Endothelial cell of umbilical vein (primary cell): ENCODE measurements around the gene MORN5. TPM values are rescaled to one million over a fixed set of nuclear protein-coding genes. Genes with fewer than 3 reads are reported as not detected.

Experiments
- BruUV-seq: library from RNA; stranded (reverse); fragments of 400-500 nt; replicated peaks from 2 replicates; lab custom pipeline; 2021; lab: Mats Ljungman, UMichigan
- CTCF ChIA-PET: fragments of 300-600, 350-600 bp; sonication (Branson Sonifier 250); formaldehyde crosslinking; loops from one replicate; lab custom pipeline; 2021; ENCODE audit warnings: antibody characterized with exemption, inconsistent platforms; lab: Charles Lee
- POLR2A ChIA-PET: fragments of 300-600, 350-600 bp; sonication (Branson Sonifier 250); formaldehyde crosslinking; loops from one replicate; lab custom pipeline; 2021; ENCODE audit warnings: antibody characterized with exemption, inconsistent platforms; lab: Charles Lee
- DNase-seq: peaks from one replicate; pipeline ENCODE4 v3.0.0-alpha.2; 2011; ENCODE audit warnings: low read depth, low spot score
- FAIRE-seq: peaks from 2 replicates; lab custom pipeline; 2011; peaks lifted over from hg19 to GRCh38; lab: Jason Lieb, UNC
- H2AFZ ChIP-seq: 2 replicates; pipeline ENCODE4 v1.6.0; 2012; ENCODE audit warnings: low read depth, low read length, control low read depth, inconsistent platforms
- H3K27ac ChIP-seq: 2 replicates; pipeline ENCODE4 v1.5.1; 2011; ENCODE audit warnings: low read depth, mild to moderate bottlenecking, control low read depth, low read length, moderate library complexity; ENCODE audit not compliant: insufficient read depth
- H3K27me3 ChIP-seq, 2 experiments: 2 replicates each; pipeline versions ENCODE4 v1.6.0 to v1.6.1; 2011; ENCODE audit warnings: low read length in 2 of 2, mixed read lengths in 1 of 2; ENCODE audit not compliant: control insufficient read depth in 2 of 2, insufficient read depth in 2 of 2
- H3K36me3 ChIP-seq, 2 experiments: 2 replicates in 1 of 2; 3 replicates in 1 of 2; pipeline ENCODE4 v1.5.1; 2011; ENCODE audit warnings: low read length in 2 of 2, mild to moderate bottlenecking in 1 of 2, moderate library complexity in 1 of 2; ENCODE audit not compliant: control insufficient read depth in 2 of 2, insufficient read depth in 2 of 2; ENCODE audit errors: extremely low read depth in 1 of 2
- H3K4me1 ChIP-seq: 3 replicates; pipeline ENCODE4 v1.5.1; 2011; ENCODE audit warnings: mild to moderate bottlenecking, low read length; ENCODE audit not compliant: control insufficient read depth, insufficient read depth; ENCODE audit errors: extremely low read depth
- H3K4me2 ChIP-seq: 2 replicates; pipeline ENCODE4 v1.6.1; 2011; ENCODE audit warnings: low read length, control low read depth, mixed read lengths; ENCODE audit not compliant: insufficient read depth
- H3K4me3 ChIP-seq, 3 experiments: fragments of 200-600 bp in 1 of 3; sonication (generic), shearing (Covaris generic) in 1 of 3; replicated peaks in 1 of 3; 2 replicates each; pipeline ENCODE4 v1.5.1; 2011 to 2016; ENCODE audit warnings: control low read depth in 3 of 3, low read length in 3 of 3, mild to moderate bottlenecking in 2 of 3, inconsistent platforms in 1 of 3, low read depth in 1 of 3, moderate library complexity in 1 of 3; ENCODE audit not compliant: insufficient read depth in 1 of 3
- H3K79me2 ChIP-seq: 2 replicates; pipeline ENCODE4 v1.6.0; 2012; ENCODE audit warnings: low read length, inconsistent platforms; ENCODE audit not compliant: control insufficient read depth, insufficient read depth
- H3K9ac ChIP-seq: replicated peaks from 2 replicates; pipeline ENCODE3; 2011; ENCODE audit warnings: low read length, control low read depth; ENCODE audit not compliant: insufficient read depth; ENCODE audit errors: extremely low read depth
- H3K9me1 ChIP-seq: replicated peaks from 3 replicates; pipeline ENCODE4 v1.6.0; 2011; ENCODE audit warnings: mild to moderate bottlenecking, low read length; ENCODE audit not compliant: control insufficient read depth, insufficient read depth; ENCODE audit errors: extremely low read depth
- H3K9me3 ChIP-seq: replicated peaks from 2 replicates; pipeline ENCODE4 v1.5.1; 2012; ENCODE audit warnings: low read length, inconsistent platforms; ENCODE audit not compliant: control insufficient read depth, insufficient read depth
- H4K20me1 ChIP-seq: replicated peaks from 2 replicates; pipeline ENCODE3; 2011; ENCODE audit warnings: mild to moderate bottlenecking, low read length; ENCODE audit not compliant: control insufficient read depth, insufficient read depth; ENCODE audit errors: extremely low read depth
- CTCF ChIP-seq, 2 donors: IDR thresholded peaks; 1 replicate in 1 of 2; 2 replicates in 1 of 2; pipeline ENCODE4 v1.5.1; 2011; ENCODE audit warnings: low read length in 2 of 2, mild to moderate bottlenecking in 2 of 2, moderate library complexity in 2 of 2, control low read depth in 1 of 2, inconsistent platforms in 1 of 2, low read depth in 1 of 2; ENCODE audit not compliant: insufficient read depth in 1 of 2; ENCODE audit errors: extremely low read depth in 1 of 2
- EZH2 ChIP-seq: IDR thresholded peaks from 2 replicates; pipeline ENCODE4 v1.6.1; 2012; ENCODE audit warnings: borderline replicate concordance, low read depth, mild to moderate bottlenecking, moderate library complexity, low read length, inconsistent platforms; ENCODE audit not compliant: severe bottlenecking
- FOS ChIP-seq: IDR thresholded peaks from 2 replicates; pipeline ENCODE4 v1.6.1; 2011; ENCODE audit warnings: mild to moderate bottlenecking, low read length, moderate library complexity, borderline replicate concordance; ENCODE audit not compliant: insufficient read depth
- GATA2 ChIP-seq: IDR thresholded peaks from 2 replicates; pipeline ENCODE4 v1.7.0; 2011; ENCODE audit warnings: low read depth, mild to moderate bottlenecking, moderate library complexity, mixed read lengths, low read length; ENCODE audit not compliant: insufficient read length, insufficient read depth
- JUN ChIP-seq: IDR thresholded peaks from 2 replicates; pipeline ENCODE4 v1.6.1; 2011; ENCODE audit warnings: borderline replicate concordance, low read depth; ENCODE audit not compliant: insufficient read length, insufficient read depth
- MAX ChIP-seq: IDR thresholded peaks from 2 replicates; pipeline ENCODE4 v1.6.1; 2011; ENCODE audit not compliant: insufficient read depth, insufficient read length
- MYC ChIP-seq: IDR thresholded peaks from one replicate; pipeline ENCODE4 v1.6.1; 2011; ENCODE audit warnings: mild to moderate bottlenecking, low read depth, low read length
- POLR2A ChIP-seq: IDR thresholded peaks from 2 replicates; pipeline ENCODE4 v1.6.1; 2012; ENCODE audit warnings: low read depth, mild to moderate bottlenecking, control low read depth, low read length
- POLR2AphosphoS5 ChIP-seq: IDR thresholded peaks from 2 replicates; pipeline ENCODE4 v1.6.1; 2012; ENCODE audit warnings: low read depth, mild to moderate bottlenecking, control low read depth, low read length, moderate library complexity; ENCODE audit not compliant: insufficient read depth
- dilution Hi-C: fragments of 300-500 bp; cut with MboI; formaldehyde crosslinking; loops from one replicate; pipeline ENCODE4 v1.15.0; 2019; ENCODE audit warnings: low sequenced_read_pairs; ENCODE audit not compliant: extremely low pct_ligation_motif_present
- intact Hi-C: fragments of 100-400 bp; cut with micrococcal nuclease; formaldehyde crosslinking; loops from one replicate; pipeline ENCODE4 v1.10.0; 2022
- polyA plus RNA-seq, 4 experiments: library from polyadenylated mRNA; depleted of rRNA in 3 of 4; stranded (reverse) in 3 of 4; unstranded in 1 of 4; fragments of >200 nt; gene quantifications; 2 replicates each; pipeline versions ENCODE4 v1.2.1 to v1.2.3, GENCODE V29; 2011 to 2012; ENCODE audit warnings: missing spikeins in 1 of 4
- total RNA-seq: library from RNA; stranded (reverse); gene quantifications from 2 replicates; pipeline ENCODE4 v1.2.3, GENCODE V29; 2021

MORN5 gene
- total and polyA plus RNA-seq, 2 donors (not counting 3 experiments of a cell fraction or from before 2014, with no cell fraction given), result not detected

- intact Hi-C loops, result no loop called here
- ChIA-PET CTCF (interaction anchor here (0.8 to 1.6 kb wide), 7 partner anchors 26 to 128 kb away, joined by 3 to 11 read pairs (median 3); no protein-coding TSS in a partner anchor), POLR2A (no interaction called here)
- Histone ChIP-seq H3K9ac (no peak overlapping the region), H3K27me3 (peaks cover 30 to 40% of the 10 kb centered on the region in 2 experiments), H3K4me3 (no peak overlapping the region), H3K27ac (no peak overlapping the region), H4K20me1 (no peaks in the 10 kb centered on the region), H3K9me3 (no peaks in the 10 kb centered on the region), H3K79me2 (no peaks in the 10 kb centered on the region), H3K9me1 (no peaks in the 10 kb centered on the region), H2AFZ (no peak overlapping the region), H3K4me2 (no peak overlapping the region), H3K36me3 (no peaks in the 10 kb centered on the region), H3K4me1 (peaks cover 16% of the 10 kb centered on the region)
- no TSS peak for BruUV-seq
- DNase-seq (no peak), FAIRE-seq (no peak)
- dilution Hi-C loops, result no loop called here
- TF ChIP-seq JUN (no peak), POLR2AphosphoS5 (no peak), GATA2 (no peak), EZH2 (no peak), MYC (no peak), FOS (no peak), POLR2A (no peak), MAX (no peak), CTCF (IDR thresholded peaks at IDR 0.05; ENCODE audit: extremely low read depth in 1 of 2, insufficient read depth in 1 of 2, low read depth in 1 of 2, low read length in 2 of 2) (no peak)
Observed at GRCh38 chr9:122222791-122223190, 63.1 kb downstream of the MORN5 start.
